GM12878 (cell line): ENCODE data around the gene UBE2J2. TPM values are rescaled to one million over a fixed set of nuclear protein-coding genes. Genes with fewer than 3 reads are reported as not detected.

Source experiments
- ATAC-seq: fragments of 200-7000 bp; cut with Tn5 transposase; 3 replicates; pipeline ENCODE4 v1.9.1; 2020; ENCODE audit warnings: mild to moderate bottlenecking, moderate library complexity
- BruUV-seq: library from RNA; stranded (reverse); fragments of 400-500 nt; replicated peaks from 2 replicates; lab custom pipeline; 2021; lab: Mats Ljungman, UMichigan
- CTCF ChIA-PET: fragments of 300-600 bp; sonication (Branson Sonifier 250); formaldehyde crosslinking; extraction: SDS; loops from one replicate; lab custom pipeline; 2021; ENCODE audit warnings: inconsistent platforms; lab: Yijun Ruan, JAX
- POLR2A ChIA-PET: fragments of 350-600 bp; formaldehyde crosslinking; extraction: SDS; loops from one replicate; lab custom pipeline; 2021; ENCODE audit warnings: inconsistent platforms; lab: Charles Lee
- RAD21 ChIA-PET: fragments of 300-600 bp; sonication (Branson Sonifier 250); formaldehyde crosslinking; loops from one replicate; lab custom pipeline; 2023; ENCODE audit warnings: antibody characterized with exemption; ENCODE audit not compliant: unreplicated experiment; lab: Charles Lee
- SMC1A ChIA-PET: fragments of 300-600 bp; sonication (Branson Sonifier 250); formaldehyde crosslinking; loops from one replicate; lab custom pipeline; 2023; ENCODE audit not compliant: unreplicated experiment, uncharacterized antibody; lab: Charles Lee
- DNase-seq: peaks from one replicate; pipeline ENCODE4 v3.0.0-alpha.2; 2011; ENCODE audit warnings: low read depth, low spot score
- FAIRE-seq: peaks from 3 replicates; lab custom pipeline; 2011; peaks lifted over from hg19 to GRCh38; lab: Jason Lieb, UNC
- H2AFZ ChIP-seq: 2 replicates; pipeline ENCODE4 v1.6.0; 2011; ENCODE audit warnings: low read depth, low read length, control low read depth; ENCODE audit not compliant: control insufficient read depth
- H3K27ac ChIP-seq: 2 replicates; pipeline ENCODE4 v1.5.1; 2011; ENCODE audit warnings: control low read depth; ENCODE audit not compliant: control insufficient read depth, insufficient read depth
- H3K27me3 ChIP-seq, 2 experiments: replicated peaks in 1 of 2; 2 replicates each; pipeline versions ENCODE4 v1.6.0 to v1.6.1; 2011; ENCODE audit warnings: low read length in 1 of 2; ENCODE audit not compliant: control insufficient read depth in 2 of 2, insufficient read depth in 2 of 2
- H3K36me3 ChIP-seq, 2 experiments: 2 replicates each; pipeline ENCODE4 v1.5.1; 2011; ENCODE audit warnings: low read length in 1 of 2; ENCODE audit not compliant: control insufficient read depth in 2 of 2, insufficient read depth in 2 of 2
- H3K4me1 ChIP-seq: 2 replicates; pipeline ENCODE4 v1.6.1; 2011; ENCODE audit warnings: mild to moderate bottlenecking, low read length, moderate library complexity, mixed read lengths; ENCODE audit not compliant: control insufficient read depth, insufficient read depth
- H3K4me2 ChIP-seq: 2 replicates; pipeline ENCODE4 v1.6.0; 2011; ENCODE audit warnings: control low read depth; ENCODE audit not compliant: control insufficient read depth, insufficient read depth
- H3K4me3 ChIP-seq: fragments of 200-600 bp; sonication (generic); 2 replicates; pipeline ENCODE4 v1.5.1; 2016
- H3K79me2 ChIP-seq: 2 replicates; pipeline ENCODE4 v1.6.0; 2011; ENCODE audit warnings: low read length; ENCODE audit not compliant: control insufficient read depth, insufficient read depth
- H3K9ac ChIP-seq: 2 replicates; pipeline ENCODE4 v1.8.0; 2011; ENCODE audit warnings: low read length, control low read depth, mixed read lengths; ENCODE audit not compliant: control insufficient read depth, insufficient read depth
- H3K9me3 ChIP-seq: replicated peaks from 3 replicates; pipeline ENCODE4 v1.5.1; 2011; ENCODE audit warnings: mild to moderate bottlenecking, low read length; ENCODE audit not compliant: control insufficient read depth, insufficient read depth
- H4K20me1 ChIP-seq: 2 replicates; pipeline ENCODE4 v1.6.0; 2011; ENCODE audit not compliant: control insufficient read depth, insufficient read depth
- CREB1 ChIP-seq: IDR thresholded peaks from 2 replicates; pipeline ENCODE4 v1.6.1; 2012; ENCODE audit warnings: low read depth, mild to moderate bottlenecking, inconsistent platforms
- GATAD2B ChIP-seq: fragments of 450-650 bp; conservative IDR thresholded peaks from 2 replicates; pipeline ENCODE4 v1.6.1; 2017; ENCODE audit warnings: low read depth, mild to moderate bottlenecking, moderate library complexity
- HCFC1 ChIP-seq: fragments of 150-350 bp; IDR thresholded peaks from 2 replicates; pipeline ENCODE4 v1.6.1; 2014; ENCODE audit warnings: low read length
- HDGF ChIP-seq: fragments of 450-650 bp; IDR thresholded peaks from 2 replicates; pipeline ENCODE4 v1.6.1; 2016; ENCODE audit warnings: antibody characterized with exemption
- POLR2A ChIP-seq: IDR thresholded peaks from 2 replicates; pipeline ENCODE4 v1.6.1; 2011; ENCODE audit warnings: low read depth, mild to moderate bottlenecking, low read length
- WGBS: methylation state at CpG from one replicate; pipeline ENCODE4 v1.1.6; 2016; ENCODE audit warnings: low lambda C conversion rate; ENCODE audit not compliant: insufficient replicate concordance, insufficient coverage; ENCODE audit errors: missing lambda C conversion rate; 5-methylcytosine and 5-hydroxymethylcytosine counted together
- in situ Hi-C: fragments of 300-500 bp; cut with MboI; formaldehyde crosslinking; loops from 9 replicates; pipeline ENCODE4 v1.14.3; 2018; ENCODE audit warnings: mixed read lengths
- intact Hi-C: fragments of 100-400 bp; cut with micrococcal nuclease; formaldehyde crosslinking; loops from one replicate; pipeline ENCODE4 v1.14.2; 2022; ENCODE audit not compliant: unreplicated experiment
- polyA plus RNA-seq, 11 experiments: library from polyadenylated mRNA; depleted of rRNA in 4 of 11; unstranded in 6 of 11; stranded (reverse) in 5 of 11; fragments of >200 nt; fragmentation: Nextera tagmentation in 4 of 11; fragmentation: Illumina TruSeq in 1 of 11; extraction: Ambion mirVana in 4 of 11; extraction: Trizol in 1 of 11; gene quantifications; 1 replicate in 1 of 11; 2 replicates in 10 of 11; pipeline versions ENCODE4 v1.2.1 to v1.2.3, GENCODE V29; 2011 to 2016; ENCODE audit warnings: inconsistent platforms in 2 of 11, missing spikeins in 2 of 11, low read depth in 1 of 11
- total RNA-seq, 4 experiments: library from RNA; depleted of rRNA in 3 of 4; stranded (reverse); fragments of >200 nt in 3 of 4; fragmentation: Illumina TruSeq in 1 of 4; extraction: Trizol in 1 of 4; gene quantifications; 2 replicates each; pipeline versions ENCODE4 v1.2.1 to v1.2.3, GENCODE V29; 2013 to 2021

Gene UBE2J2
- total and polyA plus RNA-seq, 10 of the 15 experiments (the other 5 are each of a cell fraction or from before 2014, with no cell fraction given) = 0.72 to 70.5 (median 49.2) TPM

GRCh38 chr1:1312450-1313314 lies 39.0 kb upstream of the UBE2J2 start (continued):
- TF ChIP-seq CREB1 = no peak
- TF ChIP-seq HCFC1 = no peak
- no peak for TF ChIP-seq GATAD2B

GRCh38 chr1:1311107-1312104 lies 37.8 kb upstream of the UBE2J2 start:
- Histone ChIP-seq H3K4me3 (no peak overlapping the region), H2AFZ (no peak overlapping the region), H3K4me2 (no peak overlapping the region), H4K20me1 (no peaks in the 10 kb centered on the region), H3K9me3 (no peaks in the 10 kb centered on the region), H3K79me2 (peaks cover 16% of the 10 kb centered on the region), H3K27me3 (no peaks in the 10 kb centered on the region), H3K9ac (no peak overlapping the region), H3K27ac (no peak overlapping the region), H3K4me1 (peaks cover 8% of the 10 kb centered on the region), H3K36me3 (peaks cover 3 to 34% of the 10 kb centered on the region in 2 experiments; a peak in 3 of 4 replicates)
- FAIRE-seq = no peak
- in situ Hi-C loops (no loop called here), intact Hi-C loops (no loop called here)
- RAD21 ChIA-PET = no interaction called here
- TF ChIP-seq POLR2A (peak; percentile 69), CREB1 (no peak), HDGF (no peak)
- 83% methylated on average over 13 of the region's 22 CpGs for whole genome bisulfite sequencing
- BruUV-seq = no TSS peak
- CTCF ChIA-PET = no interaction called here
- SMC1A ChIA-PET = no interaction called here
- POLR2A ChIA-PET = interaction anchor here (0.6 kb wide), 1 partner anchor 38 kb away, joined by 5 read pairs; the partner anchor contains the start of gene UBE2J2
- DNase-seq = no peak
- ATAC-seq = no peak
